ENCODE data around the gene HIRA.

Gene HIRA

GRCh38 chr22:19343470-19343869, 88.1 kb downstream of the HIRA start:
- TF ChIP-seq CTCF (conservative IDR thresholded peaks at IDR 0.05; ENCODE audit: low read depth, low read length) = no peak
- no peak for DNase-seq (ENCODE audit: low read depth)
- H3K4me3 ChIP-seq (ENCODE audit: low read depth, low read length) = no peak overlapping the region

GRCh38 chr22:19341500-19341899, 90.0 kb downstream of the HIRA start:
- DNase-seq (ENCODE audit: low read depth) = no peak

GRCh38 chr22:19337137-19337536, 94.4 kb downstream of the HIRA start:
- no peak for TF ChIP-seq CTCF (conservative IDR thresholded peaks at IDR 0.05; ENCODE audit: low read depth, low read length)
- no peak for DNase-seq (ENCODE audit: low read depth)
- H3K4me3 ChIP-seq (ENCODE audit: low read depth, low read length) = no peak overlapping the region

More at GRCh38 chr22:19341500-19341899, 90.0 kb downstream of the HIRA start:
- no peak for TF ChIP-seq CTCF (conservative IDR thresholded peaks at IDR 0.05; ENCODE audit: low read depth, low read length)
- no peak overlapping the region for H3K4me3 ChIP-seq (ENCODE audit: low read depth, low read length)

GRCh38 chr22:19336133-19337075, 95.1 kb downstream of the HIRA start:
- TF ChIP-seq CTCF (conservative IDR thresholded peaks at IDR 0.05; ENCODE audit: low read depth, low read length) = no peak
- DNase-seq (ENCODE audit: low read depth) = no peak
- no peak overlapping the region for H3K4me3 ChIP-seq (ENCODE audit: low read depth, low read length)

- no peak for TF ChIP-seq CTCF (conservative IDR thresholded peaks at IDR 0.05; ENCODE audit: low read depth, low read length)
- DNase-seq (ENCODE audit: low read depth) = no peak
- no peak overlapping the region for H3K4me3 ChIP-seq (ENCODE audit: low read depth, low read length)
Observed at GRCh38 chr22:19331975-19332374, 99.6 kb downstream of the HIRA start.

GRCh38 chr22:19331474-19331873, 100.1 kb downstream of the HIRA start:
- DNase-seq (ENCODE audit: low read depth) = no peak
- TF ChIP-seq CTCF (conservative IDR thresholded peaks at IDR 0.05; ENCODE audit: low read depth, low read length) = no peak
- H3K4me3 ChIP-seq (ENCODE audit: low read depth, low read length) = no peak overlapping the region

Data from choroid plexus epithelial cell (primary cell).